ENCODE data around the gene DNAAF8. TPM values are rescaled to one million over a fixed set of nuclear protein-coding genes. Genes with fewer than 3 reads are reported as not detected.
"Not testable (repeated sequence)": the region's sequence is repeated elsewhere in the genome, so short reads cannot be mapped to it uniquely, and the experiment has no call there.

The DNAAF8 gene
- total RNA-seq, 1 donor from 2014 or later = 1.2 TPM

DNA sequence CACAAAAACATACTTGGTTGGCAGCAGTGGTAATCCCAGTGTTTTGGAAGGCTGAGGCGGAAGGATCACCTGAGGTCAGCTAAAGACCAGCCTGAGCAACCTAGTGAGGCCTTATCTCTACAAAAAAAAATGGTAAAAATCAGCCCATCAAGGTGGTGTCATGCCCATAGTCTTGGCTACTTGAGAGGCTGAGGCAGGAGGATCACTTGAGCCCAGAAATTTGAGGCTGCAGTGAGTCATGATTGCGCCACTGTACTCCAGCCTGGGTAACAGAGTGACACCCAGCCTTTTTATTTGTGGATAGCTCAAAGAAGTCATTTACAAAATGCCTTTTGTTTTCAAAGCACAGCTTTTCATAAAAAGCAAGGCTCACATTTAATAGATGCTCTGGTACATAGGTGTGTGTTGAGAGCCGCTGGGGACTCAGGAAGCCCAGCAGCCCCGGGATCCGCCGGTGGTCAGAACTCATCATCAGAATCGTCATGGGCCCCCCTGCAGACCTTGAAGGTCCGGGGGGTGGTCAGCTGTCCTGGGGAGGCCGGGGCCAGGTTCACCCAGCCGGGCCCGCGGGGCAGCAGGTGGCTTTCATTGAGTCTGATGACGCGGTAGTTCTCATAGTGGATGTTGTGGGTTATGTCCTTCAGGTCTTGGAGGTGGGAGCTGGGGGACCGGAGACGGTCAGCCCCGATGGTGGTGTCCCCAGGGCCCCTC is 43.2 kb downstream of the DNAAF8 start:
- Mint-ChIP-seq H3K27me3 (ENCODE audit: unreplicated experiment) (no peaks in the 10 kb centered on the region), H3K27ac (ENCODE audit: unreplicated experiment) (no peak overlapping the region), H3K9me3 (ENCODE audit: unreplicated experiment) (no peaks in the 10 kb centered on the region), H3K4me1 (ENCODE audit: unreplicated experiment) (no peaks in the 10 kb centered on the region), H3K36me3 (ENCODE audit: unreplicated experiment) (no peaks in the 10 kb centered on the region), H3K4me3 (ENCODE audit: unreplicated experiment) (no peak overlapping the region)
- TF ChIP-seq CTCF (IDR thresholded peaks at IDR 0.05) = no peak
- DNase-seq (ENCODE audit: extremely low spot score, unreplicated experiment) = no peak

- H3K27ac Mint-ChIP-seq (ENCODE audit: unreplicated experiment) = no peak overlapping the region
- no peak for DNase-seq (ENCODE audit: extremely low spot score, unreplicated experiment)
Measured at GRCh38 chr16:4778050-4778392, 43.7 kb downstream of the DNAAF8 start.

GRCh38 chr16:4780235-4780634 is 45.9 kb downstream of the DNAAF8 start:
- Mint-ChIP-seq H3K36me3 (ENCODE audit: unreplicated experiment) (no peaks in the 10 kb centered on the region), H3K9me3 (ENCODE audit: unreplicated experiment) (no peaks in the 10 kb centered on the region), H3K4me3 (ENCODE audit: unreplicated experiment) (no peak overlapping the region), H3K4me1 (ENCODE audit: unreplicated experiment) (no peaks in the 10 kb centered on the region), H3K27me3 (ENCODE audit: unreplicated experiment) (no peaks in the 10 kb centered on the region), H3K27ac (ENCODE audit: unreplicated experiment) (no peak overlapping the region)
- TF ChIP-seq CTCF (IDR thresholded peaks at IDR 0.05) = no peak
- no peak for DNase-seq (ENCODE audit: extremely low spot score, unreplicated experiment)

More at GRCh38 chr16:4778050-4778392, 43.7 kb downstream of the DNAAF8 start:
- no peak for TF ChIP-seq CTCF (IDR thresholded peaks at IDR 0.05)
- Mint-ChIP-seq H3K27me3 (ENCODE audit: unreplicated experiment) (no peaks in the 10 kb centered on the region), H3K4me1 (ENCODE audit: unreplicated experiment) (no peaks in the 10 kb centered on the region), H3K4me3 (ENCODE audit: unreplicated experiment) (no peak overlapping the region), H3K9me3 (ENCODE audit: unreplicated experiment) (no peaks in the 10 kb centered on the region), H3K36me3 (ENCODE audit: unreplicated experiment) (no peaks in the 10 kb centered on the region)

DNA sequence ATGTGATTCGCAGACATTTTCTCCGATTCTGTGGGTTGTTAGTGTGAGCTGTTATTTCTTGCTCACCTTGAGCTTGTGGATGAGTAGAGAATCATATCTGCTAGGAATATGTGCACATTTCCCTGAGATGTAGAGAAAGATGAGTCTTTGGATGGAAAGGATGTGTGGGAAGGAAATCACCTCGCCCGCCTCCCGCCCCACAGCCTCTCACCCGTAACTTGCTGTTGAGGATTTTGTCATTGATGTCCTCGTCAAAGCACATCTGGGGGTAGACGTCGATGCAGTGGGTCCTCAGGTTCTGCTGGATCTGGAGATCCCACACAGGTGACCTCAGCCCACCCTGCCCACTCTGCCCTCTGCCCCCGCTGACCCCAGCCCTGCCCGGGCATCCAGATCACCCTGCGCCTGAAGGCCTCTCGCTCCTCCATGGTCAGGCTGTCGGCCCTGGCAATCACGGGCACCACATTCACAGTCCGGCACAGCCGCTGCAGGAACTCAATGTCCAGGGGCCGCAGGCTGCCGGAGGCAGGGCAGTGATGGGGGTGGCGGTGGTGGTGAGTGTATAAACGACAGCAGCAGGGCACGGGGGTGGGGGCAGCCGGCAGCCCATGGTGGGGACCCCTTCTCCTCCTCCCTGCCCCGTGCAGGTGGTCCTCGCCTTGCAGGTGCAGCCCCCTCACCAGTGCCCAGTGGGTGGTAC is 49.1 kb downstream of the DNAAF8 start:
- H3K27ac Mint-ChIP-seq (ENCODE audit: unreplicated experiment) = no peak overlapping the region
- H3K4me3 Mint-ChIP-seq (ENCODE audit: unreplicated experiment) = no peak overlapping the region
- H3K4me1 Mint-ChIP-seq (ENCODE audit: unreplicated experiment) = no peaks in the 10 kb centered on the region
- H3K27me3 Mint-ChIP-seq (ENCODE audit: unreplicated experiment) = no peaks in the 10 kb centered on the region
- H3K36me3 Mint-ChIP-seq (ENCODE audit: unreplicated experiment) = no peaks in the 10 kb centered on the region
- DNase-seq (ENCODE audit: extremely low spot score, unreplicated experiment) = no peak
- no peak for TF ChIP-seq CTCF (IDR thresholded peaks at IDR 0.05)
- no peaks in the 10 kb centered on the region for H3K9me3 Mint-ChIP-seq (ENCODE audit: unreplicated experiment)

DNA sequence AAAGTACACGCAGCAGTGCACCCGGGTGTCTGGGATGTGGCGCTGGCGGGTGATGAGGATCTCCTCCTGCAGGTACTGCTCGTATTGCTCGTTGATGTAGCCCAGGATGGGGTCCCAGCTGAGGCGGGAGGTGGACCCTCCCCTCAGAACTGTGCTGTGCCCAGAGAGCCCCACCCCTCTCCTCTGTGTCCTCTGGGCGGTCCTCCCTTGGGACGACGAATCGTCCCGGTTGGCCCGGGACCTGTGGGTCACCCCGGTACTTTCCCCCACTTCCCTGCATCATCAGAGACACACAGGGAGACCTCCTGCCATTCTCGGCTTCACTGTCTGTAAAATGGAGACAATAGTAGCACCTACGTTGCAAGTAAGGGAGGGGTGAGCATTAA is 49.6 kb downstream of the DNAAF8 start:
- TF ChIP-seq CTCF (IDR thresholded peaks at IDR 0.05) = no peak
- no peak for DNase-seq (ENCODE audit: extremely low spot score, unreplicated experiment)
- H3K27me3 Mint-ChIP-seq (ENCODE audit: unreplicated experiment) = no peaks in the 10 kb centered on the region
- no peak overlapping the region for H3K27ac Mint-ChIP-seq (ENCODE audit: unreplicated experiment)
- H3K4me1 Mint-ChIP-seq (ENCODE audit: unreplicated experiment) = no peaks in the 10 kb centered on the region
- H3K4me3 Mint-ChIP-seq (ENCODE audit: unreplicated experiment) = no peak overlapping the region
- H3K36me3 Mint-ChIP-seq (ENCODE audit: unreplicated experiment) = no peaks in the 10 kb centered on the region
- no peaks in the 10 kb centered on the region for H3K9me3 Mint-ChIP-seq (ENCODE audit: unreplicated experiment)

- not testable (repeated sequence) for H3K9me3 Mint-ChIP-seq (ENCODE audit: unreplicated experiment); H3K27me3 Mint-ChIP-seq (ENCODE audit: unreplicated experiment); H3K4me1 Mint-ChIP-seq (ENCODE audit: unreplicated experiment); H3K27ac Mint-ChIP-seq (ENCODE audit: unreplicated experiment); DNase-seq (ENCODE audit: extremely low spot score, unreplicated experiment); H3K4me3 Mint-ChIP-seq (ENCODE audit: unreplicated experiment); H3K36me3 Mint-ChIP-seq (ENCODE audit: unreplicated experiment)
Measured at GRCh38 chr16:4784444-4784987, 50.2 kb downstream of the DNAAF8 start.
